ENCODE measurements around the gene TNFSF18.

TNFSF18 gene

GRCh38 chr1:173038875-173039554, 11.7 kb downstream of the TNFSF18 start:
- DNase-seq (ENCODE audit: low read depth) = no peak

DNA sequence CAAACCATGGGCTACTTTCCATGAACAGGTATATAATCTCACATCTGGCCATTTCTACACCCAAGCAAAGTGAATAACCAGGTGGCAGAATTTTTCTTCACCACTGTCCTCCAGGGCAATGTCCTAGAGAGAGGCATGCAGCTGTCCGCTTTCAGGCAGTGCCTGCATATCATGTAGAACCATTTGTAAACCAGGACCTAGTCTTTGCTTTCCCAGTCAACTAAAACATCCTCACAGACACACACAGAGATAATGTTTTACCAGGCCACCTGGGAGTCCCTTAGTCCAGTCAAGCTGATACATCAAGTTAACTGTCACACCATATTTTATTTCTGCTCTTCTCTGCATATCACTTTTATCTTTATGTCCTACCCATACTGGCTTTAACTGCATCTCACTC, 26.2 kb downstream of the TNFSF18 start:
- DNase-seq (ENCODE audit: low read depth) = no peak

GRCh38 chr1:173023343-173023742, 27.4 kb downstream of the TNFSF18 start:
- DNase-seq (ENCODE audit: low read depth) = no peak

GRCh38 chr1:173020138-173020750, 30.5 kb downstream of the TNFSF18 start:
- DNase-seq (ENCODE audit: low read depth) = no peak

DNA sequence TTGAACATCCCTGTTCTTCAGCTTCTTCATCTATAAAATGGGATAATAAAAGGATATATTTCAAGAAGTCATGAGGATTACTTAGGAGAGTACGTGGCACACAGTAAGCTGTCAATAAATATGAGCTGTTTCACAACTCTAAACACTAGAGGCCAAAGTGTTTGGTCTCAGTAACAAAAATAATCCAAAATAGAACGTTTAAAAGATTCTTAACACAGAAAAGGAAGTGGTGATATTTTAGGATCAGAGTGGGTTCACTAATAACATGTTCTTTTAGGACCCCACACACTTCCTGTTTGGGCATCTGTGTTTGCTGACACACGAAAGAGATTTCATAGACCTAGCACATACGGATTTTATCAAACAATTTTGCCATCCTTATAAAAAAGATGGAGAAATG, 32.9 kb downstream of the TNFSF18 start:
- no peak for DNase-seq (ENCODE audit: low read depth)

DNA sequence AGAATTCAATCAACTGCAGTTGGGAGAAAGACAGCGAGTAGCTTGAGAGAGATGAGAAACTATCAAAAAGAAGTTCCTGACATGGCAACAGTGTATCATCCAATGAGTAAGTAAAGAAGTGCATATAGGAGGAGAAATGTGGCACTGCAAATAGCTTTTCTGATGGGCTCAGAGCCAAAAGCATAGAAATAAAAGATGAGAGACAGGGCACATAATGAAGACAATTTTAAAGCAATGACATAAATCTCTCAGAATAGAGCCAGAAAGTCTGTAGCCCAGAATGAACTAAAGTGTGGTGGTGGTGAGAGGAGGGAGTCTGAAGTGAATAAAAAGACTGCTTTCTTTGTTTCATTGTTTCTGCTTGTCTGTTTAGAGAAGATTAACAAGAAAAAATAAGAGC, 34.3 kb downstream of the TNFSF18 start:
- no peak for DNase-seq (ENCODE audit: low read depth)

- DNase-seq (ENCODE audit: low read depth) = no peak
These were observed 35.1 kb downstream of the TNFSF18 start for GRCh38 chr1:173015629-173016028.

GRCh38 chr1:173014160-173014559, 36.6 kb downstream of the TNFSF18 start:
- no peak for DNase-seq (ENCODE audit: low read depth)

GRCh38 chr1:173012126-173012525, 38.6 kb downstream of the TNFSF18 start:
- DNase-seq (ENCODE audit: low read depth) = no peak

- no peak for DNase-seq (ENCODE audit: low read depth)
These were observed 41.1 kb downstream of the TNFSF18 start for GRCh38 chr1:173009597-173009996.

GRCh38 chr1:173005196-173005864, 45.4 kb downstream of the TNFSF18 start:
- no peak for DNase-seq (ENCODE audit: low read depth)

DNA sequence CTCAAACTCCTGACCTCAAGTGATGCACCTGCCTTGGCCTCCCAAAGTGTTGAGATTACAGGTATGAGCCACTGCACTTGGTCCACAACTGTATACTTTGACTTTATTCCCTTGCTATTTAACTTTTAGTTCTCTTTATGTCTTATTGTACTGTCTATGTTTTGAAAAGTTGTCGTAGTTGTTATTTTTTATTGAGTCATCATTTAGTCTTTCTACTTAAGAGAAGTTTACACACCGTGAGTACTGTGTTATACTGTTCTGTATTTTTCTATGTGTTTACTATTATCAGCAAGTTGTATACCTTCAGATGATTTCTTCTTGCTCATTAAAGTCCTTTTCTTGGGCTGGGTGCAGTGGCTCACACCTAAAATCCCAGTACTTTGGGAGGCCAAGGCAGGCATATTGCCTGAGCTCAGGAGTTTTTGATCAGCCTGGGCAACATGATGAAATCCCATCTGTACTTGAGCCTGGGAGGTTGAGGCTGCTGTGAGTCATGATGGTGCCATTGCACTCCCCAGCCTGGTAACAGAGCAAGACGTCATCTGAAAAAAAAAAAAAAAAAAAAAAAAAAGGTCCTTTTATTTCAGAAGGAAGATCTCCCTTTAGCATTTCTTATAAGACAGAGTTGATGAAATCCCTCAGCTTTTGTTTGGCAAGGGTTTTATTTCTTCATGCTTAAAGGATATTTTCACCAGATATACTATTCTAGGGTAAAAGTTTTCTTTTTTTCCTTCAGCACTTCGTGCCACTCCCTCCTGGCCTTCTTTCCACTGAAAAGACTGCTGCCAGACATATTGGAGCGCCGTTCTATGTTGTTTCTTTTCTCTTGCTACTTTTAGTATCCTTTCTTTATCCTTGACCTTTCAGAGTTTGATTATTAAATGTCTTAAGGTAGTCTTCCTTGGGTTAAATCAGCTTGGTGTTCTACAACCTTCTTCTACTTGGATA, 47.6 kb downstream of the TNFSF18 start:
- peak; percentile 81 for DNase-seq (ENCODE audit: low read depth)

- no peak for DNase-seq (ENCODE audit: low read depth)
These were observed 51.4 kb downstream of the TNFSF18 start for GRCh38 chr1:172999349-172999748.

GRCh38 chr1:172997941-172998361, 52.8 kb downstream of the TNFSF18 start:
- DNase-seq (ENCODE audit: low read depth) = no peak

DNA sequence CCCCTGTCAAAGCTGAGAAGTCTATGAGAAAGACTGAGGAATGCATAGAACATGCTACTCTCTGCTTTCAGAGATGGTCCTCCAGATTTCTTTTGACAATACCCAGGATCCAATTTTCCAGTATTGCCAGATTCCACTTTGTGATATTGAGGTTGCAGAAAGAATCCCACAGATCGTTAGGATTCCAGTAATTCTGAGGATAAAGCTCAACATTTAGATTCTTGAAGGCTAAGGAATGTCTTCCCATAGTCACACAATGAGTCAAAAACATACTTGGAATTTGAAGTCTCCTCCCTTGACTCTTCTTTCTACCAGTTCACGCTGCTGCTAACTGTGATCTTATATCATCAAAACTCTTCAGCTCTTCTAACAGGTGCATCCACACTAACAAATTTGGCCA, 57.1 kb downstream of the TNFSF18 start:
- no peak for DNase-seq (ENCODE audit: low read depth)

DNA sequence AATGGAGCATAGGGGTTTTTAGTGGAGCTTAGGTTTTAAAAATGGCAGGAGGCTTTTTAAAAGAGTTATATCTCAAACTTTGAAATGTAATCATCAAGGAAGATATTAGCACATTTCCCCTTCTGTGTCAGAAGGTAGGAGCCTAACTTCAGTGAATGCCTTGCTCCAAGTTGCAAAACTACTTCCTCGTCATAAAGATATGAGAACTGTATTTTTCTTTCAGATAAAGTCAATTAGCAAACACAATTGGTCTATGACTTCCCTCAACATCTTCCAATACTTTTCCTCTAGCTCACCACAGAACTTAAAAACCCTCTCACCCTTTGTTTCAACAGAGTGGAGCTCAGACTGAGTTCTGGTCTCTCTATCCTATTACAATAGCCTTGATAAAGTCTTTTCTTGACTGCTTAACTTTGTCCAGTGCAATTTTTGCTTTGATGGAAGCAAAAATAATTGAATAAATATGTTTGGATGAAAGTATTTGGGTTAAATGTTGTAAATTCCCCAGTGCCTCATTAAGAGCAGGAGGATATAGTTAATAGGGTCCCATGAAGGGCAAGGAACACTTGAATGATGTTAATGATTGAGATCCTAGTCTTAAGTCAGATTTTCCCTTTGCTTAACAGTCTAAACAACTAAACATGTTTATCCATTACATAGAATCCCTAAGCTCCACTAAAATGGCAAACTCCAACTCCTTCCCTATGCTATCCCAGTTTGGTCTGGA, 58.9 kb downstream of the TNFSF18 start:
- no peak for DNase-seq (ENCODE audit: low read depth)

DNA sequence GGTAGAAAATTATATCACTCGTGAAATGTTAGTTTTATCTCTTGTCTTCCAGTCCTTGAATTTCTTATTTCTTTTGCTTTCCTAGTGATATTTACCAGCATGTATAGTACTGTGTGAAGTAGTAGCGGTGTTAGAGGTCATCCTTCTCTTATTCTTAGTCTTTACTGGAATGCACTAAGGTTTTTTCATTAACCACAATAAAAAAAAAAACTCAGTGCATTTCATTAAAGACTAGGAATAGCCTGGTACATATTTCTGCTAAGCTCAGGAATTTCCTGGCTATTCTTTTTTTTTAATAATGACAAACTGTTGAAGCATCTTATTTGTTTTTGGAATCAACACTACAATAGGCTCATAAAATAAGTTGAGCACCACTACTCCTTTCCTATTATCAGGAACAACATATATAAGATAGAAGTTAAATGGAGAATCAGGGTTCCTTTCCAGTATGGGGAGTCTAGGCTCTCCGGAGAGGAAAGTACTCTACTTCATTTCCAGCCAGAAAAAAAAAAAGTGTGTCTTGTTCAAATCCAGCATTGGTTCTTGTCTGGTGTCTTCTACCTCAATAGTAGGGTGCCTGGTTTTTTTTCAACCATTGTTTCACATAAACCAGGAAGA, 60.0 kb downstream of the TNFSF18 start:
- DNase-seq (ENCODE audit: low read depth) = no peak
